Activated CD4-positive, alpha-beta T cell treated with anti-CD3 and anti-CD28 coated beads, Interleukin-2, amount 50 U/mL, for 48 hours (primary cell): Measurements from ENCODE around the gene COL24A1.
"Not testable (repeated sequence)": the region's sequence is repeated elsewhere in the genome, so short reads cannot be mapped to it uniquely, and the experiment has no call there.

Source experiments
- DNase-seq, 2 experiments: peaks; one replicate each; pipeline ENCODE4 v3.0.0-alpha.2; 2020

COL24A1 gene

GRCh38 chr1:86151427-86151826, 5.1 kb downstream of the COL24A1 start:
- DNase-seq, result no peak

GRCh38 chr1:86150553-86151055, 6.0 kb downstream of the COL24A1 start:
- DNase-seq, result no peak

GRCh38 chr1:86149591-86149990, 7.0 kb downstream of the COL24A1 start:
- DNase-seq, result no peak

GRCh38 chr1:86147755-86148154, 8.8 kb downstream of the COL24A1 start:
- no peak for DNase-seq

GRCh38 chr1:86146566-86146965, 10.0 kb downstream of the COL24A1 start:
- no peak for DNase-seq

GRCh38 chr1:86140281-86140880, 16.2 kb downstream of the COL24A1 start:
- DNase-seq, result no peak

- no peak for DNase-seq
Observed at GRCh38 chr1:86138746-86139145, 17.8 kb downstream of the COL24A1 start.

GRCh38 chr1:86137436-86137835, 19.1 kb downstream of the COL24A1 start:
- no peak for DNase-seq

- no peak for DNase-seq
Observed at GRCh38 chr1:86119214-86119764, 37.3 kb downstream of the COL24A1 start.

- DNase-seq, result no peak
Observed at GRCh38 chr1:86114816-86115400, 41.7 kb downstream of the COL24A1 start.

GRCh38 chr1:86114236-86114635, 42.3 kb downstream of the COL24A1 start:
- no peak for DNase-seq

GRCh38 chr1:86111590-86111989, 45.0 kb downstream of the COL24A1 start:
- DNase-seq, result not testable (repeated sequence)

- DNase-seq, result no peak
Observed at GRCh38 chr1:86110451-86111129, 46.0 kb downstream of the COL24A1 start.

GRCh38 chr1:86105533-86105866, 51.1 kb downstream of the COL24A1 start:
- no peak for DNase-seq

GRCh38 chr1:86104606-86105532, 51.7 kb downstream of the COL24A1 start:
- DNase-seq, result no peak

- DNase-seq, result no peak
Observed at GRCh38 chr1:86101616-86102015, 55.0 kb downstream of the COL24A1 start.

GRCh38 chr1:86100401-86100800, 56.2 kb downstream of the COL24A1 start:
- DNase-seq, result no peak

GRCh38 chr1:86089765-86090164, 66.8 kb downstream of the COL24A1 start:
- DNase-seq, result no peak

- DNase-seq, result no peak
Observed at GRCh38 chr1:86085741-86086409, 70.7 kb downstream of the COL24A1 start.

GRCh38 chr1:86084998-86085397, 71.6 kb downstream of the COL24A1 start:
- no peak for DNase-seq

GRCh38 chr1:86082183-86082582, 74.4 kb downstream of the COL24A1 start:
- DNase-seq, result no peak

GRCh38 chr1:86072474-86072873, 84.1 kb downstream of the COL24A1 start:
- not testable (repeated sequence) for DNase-seq
